C1 segment of cervical spinal cord (tissue), 14 donors: ENCODE data around the gene CC2D2A.
A peak's percentile ranks its signal among the peaks of the same experiment; 100 is the strongest.

ENCODE experiments used
- DNase-seq, 14 donors: peaks; one replicate each; lab custom pipeline; 2025; lab: John Stamatoyannopoulos, UW

Gene CC2D2A

GRCh38 chr4:15648600-15648999, 178.9 kb downstream of the CC2D2A start:
- DNase-seq, result no peak

- DNase-seq, result peak in 8 of 14 donors; percentile 2 to 26 (median 16)
Observed at GRCh38 chr4:15649914-15650545, 180.3 kb downstream of the CC2D2A start.
